ENCODE measurements around the gene SPDYC.
A peak's percentile ranks its signal among the peaks of the same experiment; 100 is the strongest.
"Not testable (repeated sequence)": the region's sequence is repeated elsewhere in the genome, so short reads cannot be mapped to it uniquely, and the experiment has no call there.

SPDYC gene

DNA sequence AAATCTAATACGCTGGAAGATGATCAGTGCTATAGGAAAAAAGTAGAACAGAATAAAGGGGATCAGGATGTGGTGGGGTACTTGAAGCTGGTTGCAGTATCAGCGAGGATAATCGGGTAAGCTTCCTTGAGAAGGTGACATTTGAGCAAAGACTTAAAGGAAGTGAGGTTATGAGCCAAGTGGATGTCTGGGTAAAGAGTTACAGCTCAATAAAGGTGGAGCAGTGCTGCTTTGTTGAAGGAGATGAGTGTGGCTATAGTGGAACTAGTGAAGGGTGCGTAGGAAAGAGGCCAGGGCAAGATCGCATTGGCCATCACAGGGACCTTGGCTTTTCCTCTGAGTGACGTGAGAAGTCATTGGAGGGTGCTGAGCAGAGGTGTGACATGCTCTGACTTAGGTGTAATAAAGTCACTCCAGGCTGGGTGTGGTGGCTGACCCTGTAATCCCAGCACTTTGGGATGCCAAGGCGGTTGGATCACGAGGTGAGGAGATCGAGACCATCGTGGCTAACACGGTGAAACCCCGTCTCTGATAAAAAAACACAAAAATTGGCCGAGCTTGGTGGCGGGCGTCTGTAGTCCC is 33.4 kb upstream of the SPDYC start:
- H3K9me3 Mint-ChIP-seq: no peaks in the 10 kb centered on the region
- TF ChIP-seq, protein P1, sequence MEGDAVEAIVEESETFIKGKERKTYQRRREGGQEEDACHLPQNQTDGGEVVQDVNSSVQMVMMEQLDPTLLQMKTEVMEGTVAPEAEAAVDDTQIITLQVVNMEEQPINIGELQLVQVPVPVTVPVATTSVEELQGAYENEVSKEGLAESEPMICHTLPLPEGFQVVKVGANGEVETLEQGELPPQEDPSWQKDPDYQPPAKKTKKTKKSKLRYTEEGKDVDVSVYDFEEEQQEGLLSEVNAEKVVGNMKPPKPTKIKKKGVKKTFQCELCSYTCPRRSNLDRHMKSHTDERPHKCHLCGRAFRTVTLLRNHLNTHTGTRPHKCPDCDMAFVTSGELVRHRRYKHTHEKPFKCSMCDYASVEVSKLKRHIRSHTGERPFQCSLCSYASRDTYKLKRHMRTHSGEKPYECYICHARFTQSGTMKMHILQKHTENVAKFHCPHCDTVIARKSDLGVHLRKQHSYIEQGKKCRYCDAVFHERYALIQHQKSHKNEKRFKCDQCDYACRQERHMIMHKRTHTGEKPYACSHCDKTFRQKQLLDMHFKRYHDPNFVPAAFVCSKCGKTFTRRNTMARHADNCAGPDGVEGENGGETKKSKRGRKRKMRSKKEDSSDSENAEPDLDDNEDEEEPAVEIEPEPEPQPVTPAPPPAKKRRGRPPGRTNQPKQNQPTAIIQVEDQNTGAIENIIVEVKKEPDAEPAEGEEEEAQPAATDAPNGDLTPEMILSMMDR (IDR thresholded peaks at IDR 0.05; ENCODE audit: unreplicated experiment in 3 of 3): no peak
- peak overlapping the region; percentile 80 to 99 (median 85) for H3K4me3 Mint-ChIP-seq
- H3K27me3 Mint-ChIP-seq (ENCODE audit: low read depth): peaks cover 9% of the 10 kb centered on the region
- H3K27ac Mint-ChIP-seq: peak overlapping the region; percentile 92 to 100 (median 100)
- H3K4me1 Mint-ChIP-seq: peaks cover 30% of the 10 kb centered on the region
- H3K36me3 Mint-ChIP-seq (ENCODE audit: low read depth): peaks cover 5% of the 10 kb centered on the region

DNA sequence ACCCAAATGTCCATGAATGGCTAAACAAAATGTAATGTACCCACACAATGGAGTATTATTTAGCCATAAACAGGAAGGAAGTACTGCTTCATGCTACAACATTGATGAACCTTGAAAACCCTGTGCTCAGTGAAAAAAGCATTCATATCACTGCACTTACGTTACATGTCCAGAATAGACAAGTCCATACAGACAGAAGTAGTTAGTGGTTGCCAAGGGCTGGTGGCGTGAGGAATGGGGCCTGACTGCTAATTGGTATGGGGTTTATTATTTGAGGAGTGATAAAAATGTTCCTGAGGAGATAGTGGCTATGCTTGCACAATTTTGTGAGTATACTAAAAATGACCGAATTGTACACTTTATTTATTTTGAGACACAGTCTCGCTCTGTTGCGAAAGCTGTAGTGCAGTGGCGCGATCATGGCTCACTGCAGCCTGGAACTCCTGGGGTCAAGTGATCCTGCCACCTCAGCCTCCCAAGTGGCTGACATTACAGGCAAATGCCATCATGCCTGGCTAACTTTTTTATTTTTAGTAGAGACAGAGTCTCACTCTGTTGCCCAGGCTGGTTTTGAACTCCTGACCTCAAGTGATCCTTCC is 28.0 kb upstream of the SPDYC start:
- TF ChIP-seq, protein P1 (IDR thresholded peaks at IDR 0.05; ENCODE audit: unreplicated experiment in 3 of 3): no peak
- no peaks in the 10 kb centered on the region for H3K4me1 Mint-ChIP-seq
- no peaks in the 10 kb centered on the region for H3K9me3 Mint-ChIP-seq
- no peak overlapping the region for H3K27ac Mint-ChIP-seq
- peaks cover 14% of the 10 kb centered on the region for H3K27me3 Mint-ChIP-seq (ENCODE audit: low read depth)
- H3K36me3 Mint-ChIP-seq (ENCODE audit: low read depth): no peaks in the 10 kb centered on the region
- H3K4me3 Mint-ChIP-seq: no peak overlapping the region

DNA sequence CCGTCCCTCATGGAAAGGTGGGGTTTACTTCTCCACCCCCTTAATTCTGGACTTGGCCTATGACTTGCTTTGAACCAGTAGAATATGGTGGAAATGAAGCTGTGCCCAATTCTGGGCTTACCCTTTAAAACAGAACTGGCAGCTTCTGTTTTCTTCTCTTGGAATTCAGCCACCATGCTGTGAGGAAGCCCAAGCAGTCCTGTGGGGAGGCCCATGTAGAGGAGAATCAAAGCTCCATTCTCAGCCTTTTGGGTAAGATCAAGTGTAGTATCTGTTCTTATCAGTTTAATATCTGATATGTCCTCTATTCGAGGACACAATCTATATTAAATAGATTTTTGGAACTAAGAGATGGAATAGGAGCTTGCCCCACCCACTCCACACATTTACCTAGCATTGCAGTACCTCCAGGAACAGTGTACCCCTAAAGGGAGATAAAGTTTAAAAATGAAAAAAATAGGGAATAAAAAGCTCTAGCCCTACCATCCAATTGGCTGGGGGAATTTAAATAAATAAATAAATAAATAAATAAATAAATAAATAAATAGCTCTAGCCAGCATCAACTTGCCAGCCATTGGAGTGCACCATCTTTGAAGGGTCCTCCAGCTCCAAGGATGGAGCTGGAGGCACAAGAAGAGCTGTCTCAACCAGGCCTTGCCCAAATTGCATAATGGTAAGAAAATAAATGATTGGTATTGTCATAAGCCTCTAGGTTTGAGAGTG is 22.5 kb upstream of the SPDYC start:
- TF ChIP-seq, protein P1 (IDR thresholded peaks at IDR 0.05; ENCODE audit: unreplicated experiment in 3 of 3): no peak
- Mint-ChIP-seq H3K36me3 (ENCODE audit: low read depth) (no peaks in the 10 kb centered on the region), H3K4me3 (no peak overlapping the region), H3K27ac (no peak overlapping the region), H3K9me3 (no peaks in the 10 kb centered on the region), H3K27me3 (ENCODE audit: low read depth) (peaks cover 7% of the 10 kb centered on the region), H3K4me1 (peaks cover 19% of the 10 kb centered on the region)

DNA sequence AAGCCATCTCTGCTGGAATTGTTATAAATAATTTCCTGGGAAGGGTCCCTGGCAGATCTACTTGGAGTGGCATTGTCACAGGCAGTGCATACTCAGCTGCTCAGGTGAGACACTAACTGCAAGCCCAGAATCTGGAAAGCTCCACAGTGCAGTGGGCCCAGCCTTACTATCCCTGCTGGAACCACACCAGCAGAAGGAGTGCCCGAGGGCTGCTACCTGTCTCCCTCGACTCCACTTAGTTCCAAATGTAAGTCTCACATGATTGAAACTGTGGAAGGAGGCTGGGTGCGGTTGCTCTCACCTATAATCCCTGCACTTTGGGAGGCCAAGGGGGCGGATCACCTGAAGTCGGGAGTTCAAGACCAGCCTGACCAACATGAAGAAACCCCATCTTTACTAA is 21.4 kb upstream of the SPDYC start:
- TF ChIP-seq, protein P1 (IDR thresholded peaks at IDR 0.05; ENCODE audit: unreplicated experiment in 3 of 3): no peak
- no peak overlapping the region for H3K4me3 Mint-ChIP-seq
- H3K4me1 Mint-ChIP-seq: peaks cover 19% of the 10 kb centered on the region
- H3K36me3 Mint-ChIP-seq (ENCODE audit: low read depth): no peaks in the 10 kb centered on the region
- no peak overlapping the region for H3K27ac Mint-ChIP-seq
- no peaks in the 10 kb centered on the region for H3K9me3 Mint-ChIP-seq
- peaks cover 11% of the 10 kb centered on the region for H3K27me3 Mint-ChIP-seq (ENCODE audit: low read depth)

DNA sequence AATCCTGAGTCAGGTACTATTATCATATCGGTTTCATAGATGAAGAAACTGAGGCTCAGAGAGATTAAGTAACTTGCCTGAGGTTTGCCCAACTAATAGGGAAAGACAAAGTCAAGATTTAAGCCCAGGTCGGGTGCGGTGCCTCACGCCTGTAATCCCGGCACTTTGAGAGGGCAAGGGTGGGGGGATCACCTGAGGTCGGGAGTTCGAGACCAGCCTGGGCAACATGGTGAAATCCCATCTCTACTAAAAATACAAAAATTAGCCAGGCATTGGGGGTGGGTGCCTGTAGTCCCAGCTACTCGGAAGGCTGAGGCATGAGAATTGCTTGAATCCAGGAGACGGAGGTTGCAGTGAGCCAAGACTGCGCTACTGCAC is 19.9 kb upstream of the SPDYC start:
- not testable (repeated sequence) for H3K36me3 Mint-ChIP-seq (ENCODE audit: low read depth); H3K9me3 Mint-ChIP-seq; H3K4me3 Mint-ChIP-seq
- Mint-ChIP-seq H3K27ac (peak overlapping the region; percentile 76 to 90 (median 83)), H3K4me1 (peaks cover 19% of the 10 kb centered on the region), H3K27me3 (ENCODE audit: low read depth) (peaks cover 11% of the 10 kb centered on the region)

DNA sequence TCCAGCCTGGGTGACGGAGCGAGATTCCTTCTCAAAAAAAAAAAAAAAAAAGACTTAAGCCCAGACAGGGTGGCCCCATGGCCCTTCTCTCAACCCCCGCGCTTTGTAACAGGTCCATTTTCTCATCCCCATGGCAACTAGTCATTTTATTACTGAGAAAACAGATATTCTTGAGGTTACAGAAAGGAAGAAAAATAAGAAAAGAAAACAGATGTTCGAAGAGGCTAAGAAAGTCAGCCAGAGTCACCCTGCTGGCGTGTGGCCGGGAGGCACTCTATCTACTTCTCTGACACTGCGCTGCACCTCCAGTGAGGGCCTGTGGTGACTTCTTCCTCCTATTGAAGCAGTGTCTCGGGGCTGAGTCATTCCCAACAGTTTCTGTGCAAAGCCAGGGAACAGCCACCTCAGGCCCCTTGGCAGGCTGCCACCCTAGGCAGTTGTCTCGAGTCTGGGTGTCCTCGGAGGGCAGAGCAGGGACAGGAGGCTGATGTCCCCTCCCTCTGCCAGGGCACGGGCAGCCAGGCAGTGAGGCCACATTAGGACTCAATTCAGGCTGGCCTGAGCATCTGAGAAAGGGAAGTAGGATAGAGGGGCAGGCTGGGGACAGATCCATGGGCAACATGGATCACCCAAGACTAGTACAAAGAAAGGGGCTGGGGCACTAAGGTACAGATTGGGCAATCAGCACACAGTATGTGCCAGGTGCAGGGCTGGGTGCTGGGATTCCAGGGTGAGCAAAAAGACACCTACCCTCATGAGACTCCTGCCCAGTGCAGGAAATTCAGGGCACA is 19.3 kb upstream of the SPDYC start:
- H3K4me3 Mint-ChIP-seq: peak overlapping the region in 1 of 3 experiments; percentile 12
- H3K27ac Mint-ChIP-seq: peak overlapping the region; percentile 76 to 90 (median 83)
- no peaks in the 10 kb centered on the region for H3K9me3 Mint-ChIP-seq
- no peaks in the 10 kb centered on the region for H3K36me3 Mint-ChIP-seq (ENCODE audit: low read depth)
- peaks cover 11% of the 10 kb centered on the region for H3K27me3 Mint-ChIP-seq (ENCODE audit: low read depth)
- peaks cover 19% of the 10 kb centered on the region for H3K4me1 Mint-ChIP-seq
- TF ChIP-seq, protein P1 (IDR thresholded peaks at IDR 0.05; ENCODE audit: unreplicated experiment in 3 of 3): no peak
